SU-DHL-6 (cell line): Measurements from ENCODE around the gene FAM20C.

ENCODE experiments used
- H2AFZ ChIP-seq: fragments of 200-600 bp; sonication (generic); 2 replicates; pipeline ENCODE4 v1.6.1; 2014; ENCODE audit warnings: low read depth, mild to moderate bottlenecking, moderate library complexity, mixed read lengths, antibody characterized with exemption, low read length; ENCODE audit not compliant: severe bottlenecking
- H3F3A ChIP-seq: fragments of 200-600 bp; shearing (Covaris generic); 2 replicates; pipeline ENCODE4 v1.6.0; 2016; ENCODE audit warnings: antibody characterized with exemption, mild to moderate bottlenecking; ENCODE audit not compliant: insufficient read depth
- H3K27ac ChIP-seq: fragments of 200-600 bp; sonication (generic); 2 replicates; pipeline ENCODE4 v1.5.1; 2016; ENCODE audit warnings: low read depth, mild to moderate bottlenecking, low read length, moderate library complexity, mixed read lengths
- H3K27me3 ChIP-seq: fragments of 200-600 bp; sonication (generic), shearing (Covaris generic); 2 replicates; pipeline ENCODE4 v1.6.0; 2014; ENCODE audit warnings: mild to moderate bottlenecking, low read length
- H3K36me3 ChIP-seq: fragments of 200-600 bp; sonication (generic); 2 replicates; pipeline ENCODE4 v1.6.1; 2014; ENCODE audit warnings: mild to moderate bottlenecking, low read length, mixed read lengths
- H3K4me2 ChIP-seq: fragments of 300-600, 200-600 bp; shearing (Covaris generic), sonication (generic); 2 replicates; pipeline ENCODE4 v1.6.0; 2014; ENCODE audit warnings: low read length, low read depth, mild to moderate bottlenecking; ENCODE audit not compliant: poor library complexity, severe bottlenecking
- H3K4me3 ChIP-seq: fragments of 200-600 bp; sonication (generic); 2 replicates; pipeline ENCODE4 v1.5.1; 2014; ENCODE audit warnings: antibody characterized with exemption, low read length, mild to moderate bottlenecking, mixed read lengths; ENCODE audit not compliant: insufficient read depth, poor library complexity, severe bottlenecking
- H3K79me2 ChIP-seq: fragments of 200-600 bp; sonication (generic); 2 replicates; pipeline ENCODE4 v1.6.1; 2014; ENCODE audit warnings: mild to moderate bottlenecking, low read length, moderate library complexity; ENCODE audit not compliant: insufficient read depth
- H3K9ac ChIP-seq: fragments of 200-600 bp; sonication (generic); 2 replicates; pipeline ENCODE4 v1.7.0; 2014; ENCODE audit warnings: mild to moderate bottlenecking, low read length
- H3K9me2 ChIP-seq: fragments of 200-600 bp; sonication (generic); replicated peaks from 2 replicates; pipeline ENCODE4 v1.6.1; 2014; ENCODE audit warnings: low read length; ENCODE audit not compliant: insufficient read depth
- H3K9me3 ChIP-seq: fragments of 200-600 bp; sonication (generic); 2 replicates; pipeline ENCODE4 v1.6.1; 2014; ENCODE audit warnings: low read length, mixed read lengths; ENCODE audit not compliant: insufficient read depth
- H4K20me1 ChIP-seq: fragments of 200-600 bp; sonication (generic); 2 replicates; pipeline ENCODE4 v1.6.1; 2014; ENCODE audit warnings: low read depth, mild to moderate bottlenecking, antibody characterized with exemption, low read length, moderate library complexity, mixed read lengths
- EZH2phosphoT487 ChIP-seq: fragments of 200-600 bp; sonication (generic), shearing (Covaris generic); conservative IDR thresholded peaks from 2 replicates; pipeline ENCODE4 v1.6.1; 2018; ENCODE audit warnings: mild to moderate bottlenecking, antibody characterized with exemption, low read length, moderate library complexity, mixed read lengths
- TF ChIP-seq, protein P1 (sequence below): fragments of 200-600 bp; sonication (generic); IDR thresholded peaks from one replicate; pipeline ENCODE4 v1.5.1; 2017; ENCODE audit warnings: antibody characterized with exemption, mild to moderate bottlenecking, low read length, moderate library complexity; ENCODE audit not compliant: insufficient read depth, poor library complexity, severe bottlenecking

Gene FAM20C

DNA sequence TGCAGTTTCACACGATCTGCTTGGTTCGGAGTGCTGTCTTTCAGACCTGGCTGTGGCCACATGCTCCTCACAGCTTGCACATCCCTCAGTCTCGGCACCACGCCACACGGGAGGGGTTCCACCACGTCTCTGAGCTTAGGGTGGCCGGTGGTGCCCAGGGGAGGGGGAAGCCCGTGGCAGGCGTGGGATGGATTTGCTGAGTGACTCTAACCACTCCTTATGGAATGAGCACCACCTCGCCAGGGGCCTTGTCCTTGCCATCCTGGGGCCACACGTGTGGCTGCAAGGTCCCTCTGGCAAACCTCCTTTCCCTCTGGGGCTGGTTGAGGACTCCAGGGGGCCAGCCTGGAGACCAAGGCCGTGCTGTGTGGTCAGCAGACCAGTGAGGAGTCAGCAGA is 29.1 kb upstream of the FAM20C start:
- TF ChIP-seq, protein P1, sequence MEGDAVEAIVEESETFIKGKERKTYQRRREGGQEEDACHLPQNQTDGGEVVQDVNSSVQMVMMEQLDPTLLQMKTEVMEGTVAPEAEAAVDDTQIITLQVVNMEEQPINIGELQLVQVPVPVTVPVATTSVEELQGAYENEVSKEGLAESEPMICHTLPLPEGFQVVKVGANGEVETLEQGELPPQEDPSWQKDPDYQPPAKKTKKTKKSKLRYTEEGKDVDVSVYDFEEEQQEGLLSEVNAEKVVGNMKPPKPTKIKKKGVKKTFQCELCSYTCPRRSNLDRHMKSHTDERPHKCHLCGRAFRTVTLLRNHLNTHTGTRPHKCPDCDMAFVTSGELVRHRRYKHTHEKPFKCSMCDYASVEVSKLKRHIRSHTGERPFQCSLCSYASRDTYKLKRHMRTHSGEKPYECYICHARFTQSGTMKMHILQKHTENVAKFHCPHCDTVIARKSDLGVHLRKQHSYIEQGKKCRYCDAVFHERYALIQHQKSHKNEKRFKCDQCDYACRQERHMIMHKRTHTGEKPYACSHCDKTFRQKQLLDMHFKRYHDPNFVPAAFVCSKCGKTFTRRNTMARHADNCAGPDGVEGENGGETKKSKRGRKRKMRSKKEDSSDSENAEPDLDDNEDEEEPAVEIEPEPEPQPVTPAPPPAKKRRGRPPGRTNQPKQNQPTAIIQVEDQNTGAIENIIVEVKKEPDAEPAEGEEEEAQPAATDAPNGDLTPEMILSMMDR = no peak
- no peak for TF ChIP-seq EZH2phosphoT487

DNA sequence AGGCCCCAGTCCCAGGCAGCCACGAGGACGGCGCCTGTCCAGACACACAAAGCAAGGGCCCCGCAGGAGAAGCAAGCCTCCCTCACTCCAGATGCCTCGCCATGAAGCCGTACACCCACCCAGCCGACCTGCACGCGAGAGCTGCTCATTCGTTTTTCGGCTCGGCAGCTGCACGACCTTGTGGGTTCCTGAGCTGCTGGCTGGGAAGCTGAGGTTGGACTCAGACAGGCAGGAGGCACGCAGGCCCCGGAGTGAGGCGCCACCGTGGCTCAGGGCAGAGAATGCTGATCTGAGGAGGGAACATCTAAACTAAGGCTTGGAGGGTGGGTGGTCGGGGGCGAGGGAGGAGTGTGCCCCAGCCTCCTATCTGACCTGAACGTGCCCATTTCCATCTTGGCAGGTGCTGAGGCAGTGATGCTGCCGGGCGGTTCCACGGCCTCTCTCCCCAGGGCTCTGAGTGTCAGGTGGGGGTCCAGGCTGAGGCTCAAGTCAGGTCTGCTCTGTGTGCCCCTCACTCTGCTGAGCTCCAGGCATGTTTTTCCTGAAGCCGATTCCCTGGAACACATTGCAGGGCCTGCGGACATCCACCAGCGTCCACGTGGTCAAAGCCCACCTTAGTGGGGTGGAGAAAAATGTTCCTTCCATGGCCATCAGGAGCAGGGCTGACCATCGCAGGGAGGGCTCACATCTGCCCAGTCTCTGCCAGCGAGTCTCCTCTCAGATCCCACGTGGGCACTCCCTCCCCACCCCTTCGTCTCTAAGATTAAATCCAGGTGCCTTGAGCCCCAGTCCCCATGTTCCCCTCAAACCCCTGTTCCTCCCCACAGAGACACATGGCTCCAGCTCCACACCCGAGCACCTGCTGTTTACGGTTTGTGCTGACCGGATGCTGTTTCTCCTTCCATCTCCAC is 28.1 kb upstream of the FAM20C start:
- H3K36me3 ChIP-seq = no peaks in the 10 kb centered on the region
- H2AFZ ChIP-seq = no peak overlapping the region

More for the DNA sequence above, 29.1 kb upstream of the FAM20C start:
- Histone ChIP-seq H2AFZ (no peak overlapping the region), H3K79me2 (no peaks in the 10 kb centered on the region), H3K9ac (no peak overlapping the region), H3K27ac (no peak overlapping the region), H3F3A (no peaks in the 10 kb centered on the region), H3K4me2 (no peak overlapping the region), H3K9me2 (no peaks in the 10 kb centered on the region), H3K9me3 (no peaks in the 10 kb centered on the region), H3K36me3 (no peaks in the 10 kb centered on the region), H3K27me3 (no peaks in the 10 kb centered on the region), H3K4me3 (no peak overlapping the region), H4K20me1 (no peaks in the 10 kb centered on the region)

DNA sequence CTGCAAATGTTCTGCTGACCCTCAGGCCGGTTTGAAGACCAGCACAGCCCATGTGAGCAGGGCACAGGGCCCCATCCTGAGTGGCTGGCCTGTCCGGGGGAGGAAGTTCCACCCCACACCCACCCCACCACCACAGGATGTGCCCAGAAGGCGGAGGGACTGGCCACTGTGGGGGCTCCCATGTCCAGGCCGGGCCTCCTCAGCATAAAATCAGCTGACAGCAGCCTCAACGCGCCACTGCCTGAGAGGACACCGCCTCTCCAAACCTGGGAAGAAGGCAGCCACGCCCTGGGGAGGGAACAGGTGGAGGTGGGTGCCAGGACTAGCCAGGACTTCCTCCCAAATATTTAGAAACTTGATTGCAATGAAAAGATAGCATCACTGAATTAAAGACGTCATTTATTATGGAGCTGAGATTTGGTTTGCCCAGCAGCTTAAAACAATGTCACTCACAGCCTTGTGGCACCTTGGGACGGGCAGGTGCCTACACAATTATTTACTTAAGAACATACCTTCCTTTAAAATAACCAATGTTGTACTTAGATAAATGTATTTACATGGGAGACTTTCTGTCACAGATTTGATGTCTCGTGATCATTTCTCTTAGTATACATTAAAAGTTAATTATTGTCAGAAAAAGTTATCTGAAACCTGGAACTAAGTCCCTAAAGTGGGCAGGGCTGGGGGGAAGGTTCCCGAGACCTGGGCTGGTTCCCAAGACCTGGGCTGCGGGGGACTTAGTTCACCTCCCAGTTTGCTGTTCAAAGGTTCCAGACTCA is 27.3 kb upstream of the FAM20C start:
- no peak overlapping the region for H2AFZ ChIP-seq
- H3K79me2 ChIP-seq = no peaks in the 10 kb centered on the region
- H3K9me2 ChIP-seq = no peaks in the 10 kb centered on the region
- no peaks in the 10 kb centered on the region for H4K20me1 ChIP-seq
- H3K4me3 ChIP-seq = no peak overlapping the region
- H3K36me3 ChIP-seq = no peaks in the 10 kb centered on the region
- H3K9me3 ChIP-seq = no peaks in the 10 kb centered on the region
- H3K9ac ChIP-seq = no peak overlapping the region
- H3K27ac ChIP-seq = no peak overlapping the region
- no peak overlapping the region for H3K4me2 ChIP-seq
- TF ChIP-seq EZH2phosphoT487 = no peak
- TF ChIP-seq, protein P1 = no peak
- no peaks in the 10 kb centered on the region for H3K27me3 ChIP-seq
- H3F3A ChIP-seq = no peaks in the 10 kb centered on the region

More for the DNA sequence above, 28.1 kb upstream of the FAM20C start:
- Histone ChIP-seq H3K9me3 (no peaks in the 10 kb centered on the region), H3K27ac (no peak overlapping the region), H3K4me3 (no peak overlapping the region), H3K27me3 (no peaks in the 10 kb centered on the region), H3K79me2 (no peaks in the 10 kb centered on the region), H4K20me1 (no peaks in the 10 kb centered on the region), H3K9ac (no peak overlapping the region), H3F3A (no peaks in the 10 kb centered on the region), H3K9me2 (no peaks in the 10 kb centered on the region), H3K4me2 (no peak overlapping the region)
- TF ChIP-seq, protein P1 = no peak
- TF ChIP-seq EZH2phosphoT487 = no peak
